B cell (primary cell): ENCODE results near the gene NDUFS7.

Source experiments
- EZH2 ChIP-seq: IDR thresholded peaks from 2 replicates; pipeline ENCODE4 v1.6.1; 2012; ENCODE audit warnings: borderline replicate concordance, low read depth, mild to moderate bottlenecking, moderate library complexity, low read length; ENCODE audit not compliant: insufficient read depth, poor library complexity, severe bottlenecking
- TF ChIP-seq, protein P1 (sequence below): fragments of 200-600 bp; IDR thresholded peaks from one replicate; pipeline ENCODE4 v1.8.0; 2022; ENCODE audit warnings: antibody characterized with exemption, mild to moderate bottlenecking

DNA sequence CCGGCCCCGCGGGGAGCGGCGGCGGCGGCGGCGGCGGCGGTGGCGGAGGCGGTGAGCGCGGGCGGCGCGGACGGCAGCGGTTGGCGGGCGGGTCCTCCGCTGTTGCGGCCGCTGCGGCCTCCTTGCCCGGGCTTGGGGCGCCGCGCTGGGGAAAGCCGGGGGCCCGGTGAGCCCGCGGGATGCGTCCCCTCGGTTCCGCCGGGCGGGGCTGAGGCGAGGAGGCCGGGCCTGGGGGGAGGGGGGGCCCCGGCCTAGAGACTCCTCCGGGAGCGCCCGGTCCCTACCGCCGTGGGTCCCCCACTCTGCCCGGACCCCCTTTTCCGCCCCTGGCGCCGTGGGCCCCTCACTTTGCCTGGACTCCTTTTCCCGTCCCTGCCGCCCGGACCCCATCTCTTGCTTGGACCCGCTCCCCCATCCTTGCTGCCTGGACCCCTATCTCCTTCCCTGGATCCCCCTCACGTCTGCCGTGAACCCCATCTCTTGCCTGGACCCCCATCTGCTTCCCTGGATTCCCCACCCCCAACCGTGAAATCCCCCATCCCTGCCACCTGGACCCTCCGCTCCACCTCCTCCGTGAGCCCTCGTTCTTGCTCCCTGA lies 28.6 kb upstream of the NDUFS7 start:
- no peak for TF ChIP-seq EZH2
- TF ChIP-seq, protein P1, sequence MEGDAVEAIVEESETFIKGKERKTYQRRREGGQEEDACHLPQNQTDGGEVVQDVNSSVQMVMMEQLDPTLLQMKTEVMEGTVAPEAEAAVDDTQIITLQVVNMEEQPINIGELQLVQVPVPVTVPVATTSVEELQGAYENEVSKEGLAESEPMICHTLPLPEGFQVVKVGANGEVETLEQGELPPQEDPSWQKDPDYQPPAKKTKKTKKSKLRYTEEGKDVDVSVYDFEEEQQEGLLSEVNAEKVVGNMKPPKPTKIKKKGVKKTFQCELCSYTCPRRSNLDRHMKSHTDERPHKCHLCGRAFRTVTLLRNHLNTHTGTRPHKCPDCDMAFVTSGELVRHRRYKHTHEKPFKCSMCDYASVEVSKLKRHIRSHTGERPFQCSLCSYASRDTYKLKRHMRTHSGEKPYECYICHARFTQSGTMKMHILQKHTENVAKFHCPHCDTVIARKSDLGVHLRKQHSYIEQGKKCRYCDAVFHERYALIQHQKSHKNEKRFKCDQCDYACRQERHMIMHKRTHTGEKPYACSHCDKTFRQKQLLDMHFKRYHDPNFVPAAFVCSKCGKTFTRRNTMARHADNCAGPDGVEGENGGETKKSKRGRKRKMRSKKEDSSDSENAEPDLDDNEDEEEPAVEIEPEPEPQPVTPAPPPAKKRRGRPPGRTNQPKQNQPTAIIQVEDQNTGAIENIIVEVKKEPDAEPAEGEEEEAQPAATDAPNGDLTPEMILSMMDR, result no peak
